GM19239 (cell line): ENCODE results near the gene KIF7.
"Not testable (repeated sequence)": the region's sequence is repeated elsewhere in the genome, so short reads cannot be mapped to it uniquely, and the experiment has no call there.

Experiments
- DNase-seq: peaks from one replicate; pipeline ENCODE4 v3.0.0; 2011; ENCODE audit warnings: low spot score; ENCODE audit not compliant: insufficient read length
- FAIRE-seq: peaks from 2 replicates; lab custom pipeline; 2011; peaks lifted over from hg19 to GRCh38; lab: Jason Lieb, UNC

KIF7 gene

GRCh38 chr15:89654847-89655805, at the start of gene KIF7:
Gene KIF7, minus strand, starts transcription at chr15:89655467. Its CDS starts 2,537 bp downstream, at chr15:89652930.
- DNase-seq, result no peak
- FAIRE-seq, result no peak

- no peak for DNase-seq
- no peak for FAIRE-seq
Observed at GRCh38 chr15:89704411-89704810, 49.1 kb upstream of the KIF7 start.

- DNase-seq (no peak), FAIRE-seq (no peak)
Observed at GRCh38 chr15:89695198-89695597, 39.9 kb upstream of the KIF7 start.

GRCh38 chr15:89693696-89694095, 38.4 kb upstream of the KIF7 start:
- DNase-seq, result no peak
- FAIRE-seq, result no peak

GRCh38 chr15:89693091-89693490, 37.8 kb upstream of the KIF7 start:
- DNase-seq (no peak), FAIRE-seq (no peak)

GRCh38 chr15:89690276-89691218, 35.3 kb upstream of the KIF7 start, which contains the start of the genes PEX11A and WDR93:
Gene PEX11A, minus strand, starts transcription at chr15:89690754. Its CDS starts 122 bp downstream, at chr15:89690632.
Gene WDR93, plus strand, starts transcription at chr15:89690811. Its CDS starts 10,936 bp downstream, at chr15:89701747.
- peak; percentile 63 for DNase-seq
- peak; percentile 87 for FAIRE-seq

GRCh38 chr15:89689930-89690275, 34.6 kb upstream of the KIF7 start:
- FAIRE-seq, DNase-seq: not testable (repeated sequence)

GRCh38 chr15:89686522-89686921, 31.3 kb upstream of the KIF7 start:
- FAIRE-seq, result no peak

GRCh38 chr15:89685995-89686394, 30.7 kb upstream of the KIF7 start:
- DNase-seq (no peak), FAIRE-seq (no peak)

More at GRCh38 chr15:89686522-89686921, 31.3 kb upstream of the KIF7 start:
- DNase-seq, result no peak

GRCh38 chr15:89681146-89681545, 25.9 kb upstream of the KIF7 start:
- FAIRE-seq (no peak), DNase-seq (no peak)

- FAIRE-seq, result no peak
- no peak for DNase-seq
Observed at GRCh38 chr15:89680282-89680873, 25.1 kb upstream of the KIF7 start.

GRCh38 chr15:89679212-89679611, 23.9 kb upstream of the KIF7 start, which contains the start of gene PLIN1:
Gene PLIN1, minus strand, starts transcription at chr15:89679367. Its CDS starts 1,878 bp downstream, at chr15:89677489.
- no peak for DNase-seq
- no peak for FAIRE-seq

GRCh38 chr15:89677381-89677780, 22.1 kb upstream of the KIF7 start:
- FAIRE-seq (no peak), DNase-seq (no peak)

- no peak for FAIRE-seq
Observed at GRCh38 chr15:89675606-89676005, 20.3 kb upstream of the KIF7 start.

GRCh38 chr15:89674526-89674925, 19.3 kb upstream of the KIF7 start:
- no peak for DNase-seq
- no peak for FAIRE-seq

More at GRCh38 chr15:89675606-89676005, 20.3 kb upstream of the KIF7 start:
- no peak for DNase-seq

GRCh38 chr15:89673165-89673512, 17.9 kb upstream of the KIF7 start:
- no peak for DNase-seq
- FAIRE-seq, result no peak

- FAIRE-seq (no peak), DNase-seq (no peak)
Observed at GRCh38 chr15:89672221-89673164, 17.2 kb upstream of the KIF7 start.

GRCh38 chr15:89671687-89672086, 16.4 kb upstream of the KIF7 start:
- no peak for DNase-seq
- no peak for FAIRE-seq

GRCh38 chr15:89670971-89671560, 15.8 kb upstream of the KIF7 start:
- FAIRE-seq (no peak), DNase-seq (no peak)
